ENCODE data around the gene NIPAL3.
A peak's percentile ranks its signal among the peaks of the same experiment; 100 is the strongest.

NIPAL3 gene

DNA sequence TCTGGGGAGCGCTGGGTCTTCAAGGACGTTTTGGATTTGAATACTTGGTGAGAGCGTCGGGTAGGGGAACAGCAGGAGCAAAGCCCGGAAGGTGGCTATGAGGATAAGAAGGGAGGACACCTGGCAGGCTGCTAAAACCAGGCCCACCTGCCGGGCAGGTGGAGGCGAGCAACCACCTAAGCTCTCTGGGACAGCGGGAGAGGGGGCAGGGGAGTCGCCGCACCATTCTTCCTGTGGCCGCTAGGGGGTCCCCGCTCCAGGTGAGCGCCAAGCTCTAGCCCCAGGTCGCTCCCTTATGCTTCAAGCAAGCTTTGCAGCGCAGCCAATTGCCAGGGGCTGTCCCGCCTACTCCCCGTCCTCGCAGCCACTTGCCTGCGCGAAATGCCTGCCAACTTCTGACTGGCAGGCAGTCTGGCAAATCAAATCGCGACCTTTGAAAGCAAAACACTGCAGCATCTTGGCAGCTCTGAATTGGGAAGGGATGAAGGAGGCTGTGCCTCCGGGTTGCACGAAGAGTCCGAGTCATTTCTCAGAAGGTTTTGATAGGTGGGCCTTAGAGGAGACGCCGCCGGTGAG, at the start of gene NIPAL3:
Gene NIPAL3 (plus strand): TSS at position 469 of the 576 bp plus-strand sequence. CDS start 3,746 bp downstream, outside the sequence.
- peak; percentile 99 for DNase-seq

GRCh38 chr1:24366707-24367106, 48.9 kb upstream of the NIPAL3 start:
- DNase-seq, result no peak

- DNase-seq, result no peak
Measured at GRCh38 chr1:24369199-24369598, 46.4 kb upstream of the NIPAL3 start.

GRCh38 chr1:24369801-24370200, 45.8 kb upstream of the NIPAL3 start:
- DNase-seq, result no peak

DNA sequence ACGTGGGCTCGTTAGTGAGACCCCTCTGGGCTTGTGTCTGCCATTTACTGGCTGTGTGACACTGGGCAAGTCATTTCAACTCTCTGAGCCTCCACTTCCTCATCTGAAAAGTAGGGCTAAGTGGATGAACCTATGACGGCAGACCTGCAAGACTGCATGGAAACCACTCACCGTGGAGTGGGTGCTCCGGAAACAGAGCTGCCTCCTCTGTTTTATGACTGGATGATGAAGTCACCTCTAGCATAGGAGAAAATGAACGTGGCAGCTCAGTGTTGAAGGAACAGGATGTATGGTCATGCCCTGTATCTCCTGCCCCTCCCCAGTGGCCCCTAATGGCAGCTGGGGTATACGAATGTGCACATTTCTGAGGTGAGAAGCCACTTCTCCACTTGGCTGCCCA, 42.6 kb upstream of the NIPAL3 start:
- peak; percentile 50 for DNase-seq

DNA sequence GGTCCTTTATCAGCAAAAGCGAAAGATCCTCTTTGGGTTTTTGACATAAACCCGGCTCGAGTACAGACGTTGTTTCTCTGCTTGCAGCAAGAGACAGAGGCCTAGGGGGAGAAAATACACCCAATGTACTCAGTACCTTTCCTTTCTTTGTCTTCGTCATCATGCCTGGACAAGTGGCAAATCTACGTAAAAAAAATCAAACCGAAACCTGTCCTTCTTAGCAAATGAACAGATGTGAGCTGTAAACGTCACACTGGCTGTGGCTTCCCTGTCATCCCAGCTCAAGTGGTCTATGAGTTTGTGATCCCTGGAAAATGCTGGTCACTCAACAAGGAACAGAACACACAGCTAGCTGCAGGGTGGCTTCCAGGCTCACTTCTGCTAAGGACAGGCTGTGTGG, 41.9 kb upstream of the NIPAL3 start:
- DNase-seq, result no peak

- no peak for DNase-seq
Measured at GRCh38 chr1:24374891-24375786, 40.5 kb upstream of the NIPAL3 start.

GRCh38 chr1:24379733-24380315, 35.8 kb upstream of the NIPAL3 start:
- no peak for DNase-seq

GRCh38 chr1:24380508-24380907, 35.1 kb upstream of the NIPAL3 start:
- no peak for DNase-seq

DNA sequence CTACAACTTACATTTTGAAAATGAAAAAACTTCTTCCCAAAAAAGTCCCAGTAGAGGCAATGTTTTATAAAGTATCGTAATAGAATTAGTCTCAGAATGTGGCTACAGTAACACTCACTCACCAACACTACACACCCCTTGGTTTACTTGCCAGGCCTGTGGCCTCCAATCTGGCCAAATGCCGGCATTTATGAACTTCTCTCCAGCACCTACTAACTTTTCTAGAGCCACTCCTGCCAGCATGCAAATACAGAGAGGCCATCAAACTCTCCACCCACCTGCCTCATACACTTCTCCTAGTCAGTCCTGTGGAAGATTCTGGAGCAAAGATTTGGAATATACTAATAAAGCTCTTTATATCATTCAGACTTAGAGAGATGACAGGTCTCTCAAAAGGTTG, 34.3 kb upstream of the NIPAL3 start:
- no peak for DNase-seq

- no peak for DNase-seq
Measured at GRCh38 chr1:24382165-24382577, 33.4 kb upstream of the NIPAL3 start.

DNA sequence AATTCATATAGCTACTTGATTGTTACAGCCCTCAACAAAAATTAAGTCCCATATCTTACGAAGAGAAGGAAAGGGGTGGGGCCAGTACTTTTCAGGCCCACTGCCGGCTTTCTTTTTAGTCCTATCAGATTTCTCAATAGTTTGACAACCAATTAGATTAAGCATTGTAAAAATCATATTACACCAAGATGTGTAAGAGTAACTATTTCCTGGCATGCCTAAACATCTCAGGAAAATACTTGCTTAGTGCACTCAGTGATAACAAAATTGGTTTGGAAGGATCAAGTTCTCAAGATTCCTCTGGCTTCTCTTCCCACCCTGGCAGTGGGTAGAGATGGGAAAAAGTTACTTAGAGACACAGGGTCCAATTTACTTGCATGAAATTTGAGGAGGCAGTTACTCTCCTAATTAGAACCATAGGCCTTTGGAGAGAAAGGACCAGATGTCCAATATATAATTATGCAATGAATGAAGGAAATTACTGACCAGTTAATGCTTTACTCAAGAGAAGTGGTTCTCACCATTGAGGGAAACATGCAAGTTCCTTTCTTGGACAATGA, 32.1 kb upstream of the NIPAL3 start:
- no peak for DNase-seq

GRCh38 chr1:24384251-24385090, 31.1 kb upstream of the NIPAL3 start:
- peak; percentile 66 for DNase-seq

DNA sequence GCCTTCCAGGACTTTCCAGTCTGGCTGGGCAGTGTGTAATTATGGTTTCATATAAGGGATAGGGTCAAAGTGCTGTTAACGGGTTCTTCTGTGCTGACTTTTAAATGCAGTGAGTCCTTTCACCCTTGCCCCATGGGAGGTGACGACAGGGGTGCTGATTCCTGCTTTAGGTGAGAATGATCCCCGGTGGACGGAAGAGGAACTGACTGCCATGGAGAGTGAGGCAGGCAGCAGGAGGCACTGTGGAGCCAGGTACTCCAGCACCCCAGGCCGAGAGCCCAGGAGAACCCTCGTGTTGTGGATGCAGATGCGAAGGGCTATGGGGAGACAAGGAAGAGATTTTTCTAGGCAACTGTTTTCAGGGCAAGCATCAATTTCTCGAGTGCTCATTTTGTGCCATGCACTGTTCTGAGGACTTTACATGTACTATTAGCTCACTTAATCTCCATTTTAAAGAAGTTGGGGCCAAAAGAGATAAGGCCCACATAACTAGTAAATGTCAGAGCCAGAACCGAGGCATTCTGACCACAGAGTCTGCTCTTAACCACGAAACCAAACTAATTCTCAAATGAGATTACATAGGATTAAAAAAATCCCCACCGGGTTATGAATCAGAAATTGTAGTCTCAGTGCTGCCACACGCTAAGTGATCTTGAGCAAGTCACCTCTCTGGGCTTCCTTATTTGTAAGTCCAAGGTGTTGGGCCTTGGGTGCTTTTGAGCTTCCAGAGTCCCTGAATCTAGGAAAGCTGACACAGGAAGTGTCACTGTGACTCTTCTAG, 30.3 kb upstream of the NIPAL3 start:
- no peak for DNase-seq

DNA sequence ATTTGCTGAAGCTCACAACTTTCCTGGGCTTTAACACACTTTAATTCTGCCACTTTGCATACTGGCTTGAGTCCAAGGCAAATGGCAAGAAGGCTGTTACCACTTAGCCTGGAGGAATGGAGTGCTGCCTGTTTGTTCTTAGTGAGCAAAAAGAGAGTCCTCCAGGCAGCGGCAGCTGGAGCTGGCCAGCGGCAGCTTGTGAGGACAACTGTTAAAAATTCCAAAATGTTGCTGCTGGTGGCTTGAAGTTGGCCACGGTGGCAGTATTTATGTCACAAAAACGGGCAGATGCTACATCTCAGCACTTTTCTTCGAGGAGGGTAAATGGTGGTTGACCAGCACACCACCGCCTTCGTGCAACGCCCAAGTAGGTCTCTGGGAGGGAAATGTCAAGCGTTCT, 29.4 kb upstream of the NIPAL3 start:
- DNase-seq, result no peak

DNA sequence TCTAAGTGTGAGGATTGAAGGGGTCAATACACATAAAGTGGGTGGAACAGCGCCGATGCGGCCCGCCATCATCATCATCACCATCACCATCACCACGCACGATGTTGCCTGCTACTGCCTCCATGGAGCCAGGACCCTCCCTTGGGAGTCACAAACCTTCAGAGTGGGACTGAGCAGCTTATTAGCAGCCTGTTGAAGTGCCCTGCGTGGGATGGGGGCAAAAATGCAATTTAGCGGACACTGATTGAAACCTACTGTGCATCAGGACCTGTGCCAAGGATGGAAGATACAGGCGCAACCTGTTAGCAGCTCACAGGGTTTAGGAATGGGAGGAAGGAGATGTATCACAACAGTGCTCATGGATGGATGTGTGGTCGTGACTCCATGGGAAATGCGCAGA, 28.7 kb upstream of the NIPAL3 start:
- DNase-seq, result no peak

GRCh38 chr1:24387636-24388175, 27.9 kb upstream of the NIPAL3 start:
- DNase-seq, result no peak

GRCh38 chr1:24388331-24388885, 27.2 kb upstream of the NIPAL3 start:
- DNase-seq, result no peak

GRCh38 chr1:24389231-24389678, 26.3 kb upstream of the NIPAL3 start:
- no peak for DNase-seq

- DNase-seq, result peak; percentile 79
Measured at GRCh38 chr1:24390924-24391782, 24.4 kb upstream of the NIPAL3 start.

All from CD4-positive, alpha-beta T cell treated with Interleukin-15 for 1 hour (primary cell).